Umbilical cord (tissue), 2 donors: Measurements from ENCODE around the gene NMNAT3. TPM values are rescaled to one million over a fixed set of nuclear protein-coding genes. Genes with fewer than 3 reads are reported as not detected.

Source experiments
- DNase-seq: peaks from one replicate; pipeline ENCODE4 v3.0.0-alpha.2; 2015; ENCODE audit warnings: low spot score
- total RNA-seq: library from RNA; depleted of rRNA; stranded (reverse); fragments of >200 nt; gene quantifications from one replicate; pipeline ENCODE4 v1.2.3, GENCODE V29; 2014; ENCODE audit warnings: low replicate concordance; ENCODE audit not compliant: insufficient read depth

Gene NMNAT3
- total RNA-seq, 1 donor from 2014 or later, result 15.6 TPM

GRCh38 chr3:139522421-139522820 is 155.4 kb downstream of the NMNAT3 start:
- DNase-seq, result no peak

GRCh38 chr3:139521816-139522215 is 156.0 kb downstream of the NMNAT3 start:
- no peak for DNase-seq

- DNase-seq, result no peak
Measured at GRCh38 chr3:139521144-139521543, 156.6 kb downstream of the NMNAT3 start.

- DNase-seq, result peak; percentile 36
Measured at GRCh38 chr3:139519998-139520737, 157.6 kb downstream of the NMNAT3 start.

- DNase-seq, result no peak
Measured at GRCh38 chr3:139518926-139519842, 158.6 kb downstream of the NMNAT3 start.

- DNase-seq, result no peak
Measured at GRCh38 chr3:139518306-139518705, 159.5 kb downstream of the NMNAT3 start.

GRCh38 chr3:139517321-139518065 is 160.3 kb downstream of the NMNAT3 start:
- no peak for DNase-seq

GRCh38 chr3:139514741-139515140 is 163.0 kb downstream of the NMNAT3 start:
- DNase-seq, result no peak

Other genes with a start within 250 kb of the NMNAT3 start
- gene RBP2, start 201.5 kb downstream of the NMNAT3 start, total RNA-seq, result not detected
- 47.2 TPM for gene RBP1, start 138.2 kb downstream of the NMNAT3 start, total RNA-seq